WI38 (cell line): Measurements from ENCODE around the gene BAZ2B.

Experiments
- H3K4me3 ChIP-seq: 2 replicates; pipeline ENCODE4 v1.5.1; 2011; ENCODE audit warnings: low read depth, mild to moderate bottlenecking, control low read depth, low read length
- TF ChIP-seq, protein P1 (sequence below): IDR thresholded peaks from 2 replicates; pipeline ENCODE4 v1.5.1; 2012; ENCODE audit warnings: low read depth, mild to moderate bottlenecking, control low read depth, low read length

Gene BAZ2B

DNA sequence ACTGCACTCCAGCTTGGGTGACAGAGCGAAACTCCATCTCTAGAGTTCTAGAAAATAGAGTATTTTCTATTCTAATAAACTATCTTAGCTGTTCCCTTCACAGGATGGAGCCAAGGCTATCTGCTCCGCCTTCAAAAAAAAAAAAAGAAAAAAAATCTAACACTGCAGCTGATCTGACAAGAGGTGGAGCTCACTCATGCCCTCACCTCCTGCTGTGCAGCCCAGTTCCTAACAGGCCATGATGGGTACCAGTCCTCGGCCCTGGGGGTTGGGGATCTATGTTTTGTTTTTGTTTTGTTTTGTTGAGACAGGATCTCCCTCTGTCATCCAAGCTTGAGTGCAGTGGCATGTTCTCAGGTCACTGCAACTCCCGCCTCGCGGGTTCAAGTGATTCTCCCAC is 332.8 kb downstream of the BAZ2B start:
- TF ChIP-seq, protein P1, sequence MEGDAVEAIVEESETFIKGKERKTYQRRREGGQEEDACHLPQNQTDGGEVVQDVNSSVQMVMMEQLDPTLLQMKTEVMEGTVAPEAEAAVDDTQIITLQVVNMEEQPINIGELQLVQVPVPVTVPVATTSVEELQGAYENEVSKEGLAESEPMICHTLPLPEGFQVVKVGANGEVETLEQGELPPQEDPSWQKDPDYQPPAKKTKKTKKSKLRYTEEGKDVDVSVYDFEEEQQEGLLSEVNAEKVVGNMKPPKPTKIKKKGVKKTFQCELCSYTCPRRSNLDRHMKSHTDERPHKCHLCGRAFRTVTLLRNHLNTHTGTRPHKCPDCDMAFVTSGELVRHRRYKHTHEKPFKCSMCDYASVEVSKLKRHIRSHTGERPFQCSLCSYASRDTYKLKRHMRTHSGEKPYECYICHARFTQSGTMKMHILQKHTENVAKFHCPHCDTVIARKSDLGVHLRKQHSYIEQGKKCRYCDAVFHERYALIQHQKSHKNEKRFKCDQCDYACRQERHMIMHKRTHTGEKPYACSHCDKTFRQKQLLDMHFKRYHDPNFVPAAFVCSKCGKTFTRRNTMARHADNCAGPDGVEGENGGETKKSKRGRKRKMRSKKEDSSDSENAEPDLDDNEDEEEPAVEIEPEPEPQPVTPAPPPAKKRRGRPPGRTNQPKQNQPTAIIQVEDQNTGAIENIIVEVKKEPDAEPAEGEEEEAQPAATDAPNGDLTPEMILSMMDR, result no peak
- no peak overlapping the region for H3K4me3 ChIP-seq

DNA sequence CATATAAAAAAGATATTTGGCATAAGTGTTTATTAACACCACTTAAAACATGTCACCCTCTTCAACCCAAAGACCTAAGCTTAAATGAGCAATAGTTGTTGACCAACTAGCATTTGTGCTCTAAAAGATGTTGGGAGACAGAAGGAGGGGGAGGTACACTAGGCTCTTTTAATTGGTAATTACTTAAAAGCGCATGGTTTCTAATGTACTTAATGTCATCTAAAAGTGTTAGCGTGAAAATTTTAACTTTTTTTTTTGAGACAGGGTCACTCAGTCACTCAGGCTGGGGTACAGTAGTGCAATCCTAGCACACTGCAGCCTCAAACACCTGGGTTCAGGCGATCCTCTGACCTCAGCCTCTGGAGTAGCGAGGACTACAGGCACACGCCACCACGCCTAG is 335.3 kb downstream of the BAZ2B start:
- TF ChIP-seq, protein P1, result no peak
- no peak overlapping the region for H3K4me3 ChIP-seq

DNA sequence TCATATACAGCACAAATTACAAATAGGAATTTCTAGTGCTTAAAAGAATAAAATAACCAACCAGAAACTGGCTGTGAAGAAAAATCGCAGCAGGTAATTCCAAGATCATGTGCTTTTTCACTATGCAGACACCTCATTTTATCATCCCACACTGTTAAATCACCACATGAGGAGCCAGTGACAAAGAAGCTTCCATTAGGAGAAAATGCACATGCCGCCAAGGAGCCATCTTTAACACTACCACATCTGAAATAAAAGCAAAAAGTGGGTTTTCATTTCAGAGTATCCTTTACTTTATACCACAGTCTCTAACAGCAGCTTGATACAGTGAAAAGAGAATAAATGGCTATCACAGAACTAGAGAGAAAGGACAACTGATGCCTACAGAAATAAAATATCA is 336.6 kb downstream of the BAZ2B start:
- H3K4me3 ChIP-seq, result no peak overlapping the region
- TF ChIP-seq, protein P1, result no peak

DNA sequence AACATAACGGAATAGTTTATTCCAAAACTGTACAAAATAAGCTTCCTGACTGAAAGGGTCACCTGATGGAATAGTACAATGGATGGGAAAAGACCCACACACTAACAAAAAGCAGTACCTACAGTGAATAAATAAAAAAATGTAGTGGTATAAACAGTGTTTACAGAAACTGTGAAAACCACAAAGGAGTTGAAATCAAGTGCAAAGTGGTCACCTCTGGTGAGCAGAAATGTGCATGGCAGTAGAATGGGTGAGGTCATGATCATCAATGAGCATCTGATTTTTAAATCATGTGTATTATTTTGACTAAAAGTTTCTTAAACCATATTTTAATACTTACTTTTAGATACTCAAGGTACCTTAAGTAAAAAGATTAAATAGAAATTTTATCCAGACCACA is 341.2 kb downstream of the BAZ2B start:
- TF ChIP-seq, protein P1, result no peak
- no peak overlapping the region for H3K4me3 ChIP-seq

DNA sequence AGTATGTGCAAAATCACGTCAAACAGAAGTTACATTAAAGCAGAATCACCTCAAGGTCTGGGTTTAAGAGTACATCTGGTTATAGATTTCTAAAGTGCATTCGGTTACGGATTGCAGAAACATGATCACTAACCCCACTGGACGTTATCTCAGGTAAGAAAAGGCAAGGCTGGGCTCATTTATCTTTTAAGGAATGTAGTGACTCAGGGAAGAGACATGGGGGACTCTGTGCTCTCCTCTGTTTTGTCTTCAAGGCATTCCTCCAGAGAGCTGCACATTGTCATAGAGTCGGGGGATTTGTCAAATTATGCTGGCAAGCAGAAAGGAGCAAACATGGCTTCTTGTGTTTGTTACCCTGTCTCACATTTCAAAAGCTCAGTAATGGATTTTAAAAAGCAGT is 344.2 kb downstream of the BAZ2B start:
- TF ChIP-seq, protein P1, result no peak
- no peak overlapping the region for H3K4me3 ChIP-seq

DNA sequence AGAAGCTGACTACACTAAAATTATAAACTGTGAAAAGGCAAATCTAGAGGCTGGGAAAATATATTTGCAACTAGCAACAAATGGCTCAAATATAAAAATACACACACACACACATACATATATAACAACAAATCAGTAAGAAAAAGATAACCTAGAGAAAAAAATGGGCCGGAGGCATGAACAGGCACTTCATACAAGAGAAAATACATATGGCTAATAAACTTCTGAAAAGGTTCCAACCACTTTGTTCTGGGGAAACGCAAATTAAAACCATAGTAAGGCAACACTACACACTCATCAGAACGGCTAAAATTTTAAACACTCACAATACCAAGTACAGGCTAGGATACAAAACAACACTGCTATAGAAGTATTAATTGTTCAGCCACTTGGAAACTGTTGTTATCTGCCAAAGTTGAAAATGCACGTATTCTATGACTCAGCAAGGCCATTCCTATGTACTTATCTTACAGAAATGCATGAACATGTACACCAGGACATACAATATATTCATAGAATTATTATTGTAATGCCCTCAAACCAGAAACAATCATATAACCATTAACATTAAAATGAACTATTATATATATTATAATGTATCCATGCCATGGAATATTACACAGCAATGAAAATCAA is 345.5 kb downstream of the BAZ2B start:
- TF ChIP-seq, protein P1, result no peak
- no peak overlapping the region for H3K4me3 ChIP-seq
